ENCODE results near the gene CSTF2T.
"Not testable (repeated sequence)": the region's sequence is repeated elsewhere in the genome, so short reads cannot be mapped to it uniquely, and the experiment has no call there.

The CSTF2T gene

DNA sequence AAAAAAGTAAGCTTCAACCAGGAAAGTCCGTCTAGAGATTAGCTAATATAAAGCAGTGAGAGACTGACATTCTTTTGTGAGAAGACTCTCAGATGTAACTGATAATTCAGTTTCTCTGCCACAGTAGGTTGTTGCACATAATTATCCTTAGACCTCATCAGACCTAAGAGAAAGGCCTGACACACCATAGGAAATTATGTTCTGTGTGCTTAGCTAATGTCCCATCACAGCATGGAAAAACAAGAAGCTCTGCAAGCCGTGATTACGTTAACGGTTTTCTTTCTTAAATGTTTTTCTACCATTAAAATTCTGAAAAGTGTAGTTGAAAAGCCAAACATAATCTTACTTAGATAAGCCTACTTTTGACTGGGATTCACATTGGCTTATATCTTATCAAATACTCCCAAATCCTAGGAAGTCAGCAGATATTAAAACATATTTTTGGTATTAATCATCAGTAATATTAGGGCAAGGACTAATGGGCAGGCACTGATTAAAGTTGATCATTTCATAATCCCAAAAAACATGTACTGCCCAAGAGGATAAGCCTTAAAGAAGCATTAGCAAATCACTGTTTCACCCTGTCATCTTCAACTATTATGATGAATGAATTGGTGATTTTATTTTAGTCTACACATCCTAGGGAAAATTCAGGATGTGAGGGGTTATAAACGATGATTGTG, 5.2 kb downstream of the CSTF2T start:
- no peak for DNase-seq

DNA sequence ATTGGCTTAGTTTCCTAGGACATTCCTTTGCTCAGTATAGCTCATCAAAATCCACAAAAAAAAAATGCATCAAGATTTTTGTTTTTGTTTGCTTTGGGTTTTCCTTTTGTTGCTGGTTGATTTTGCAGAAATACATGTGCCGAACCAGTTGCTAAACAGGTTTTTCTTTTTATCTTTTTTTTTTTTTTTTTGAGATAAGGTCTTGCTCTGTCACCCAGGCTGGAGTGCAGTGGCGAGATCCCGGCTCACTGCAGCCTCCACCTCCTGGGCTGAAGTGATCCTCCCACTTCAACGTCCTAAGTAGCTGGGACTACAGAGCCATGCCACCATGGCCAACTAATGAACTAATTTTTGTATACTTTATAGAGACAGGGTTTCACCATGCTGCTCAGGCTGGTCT, 8.3 kb downstream of the CSTF2T start:
- DNase-seq, result no peak

DNA sequence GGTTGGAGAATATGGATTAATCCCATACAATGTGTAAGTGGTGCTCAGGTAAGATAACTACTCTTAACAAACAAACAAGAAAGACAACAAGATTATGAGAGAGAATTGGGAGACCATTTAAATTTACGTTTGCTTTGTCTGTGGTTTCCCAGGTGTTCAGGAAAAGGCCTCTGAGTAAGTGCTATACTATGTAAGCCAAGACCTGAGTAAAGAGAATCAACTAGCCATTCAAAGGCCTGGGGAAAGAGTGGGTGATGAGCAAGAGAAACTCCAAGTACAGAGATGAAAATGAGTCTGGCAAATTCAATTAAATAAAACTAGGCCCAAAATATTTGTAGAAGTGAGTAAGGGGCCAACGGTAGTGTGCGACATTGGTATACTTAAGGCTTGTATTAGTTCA, 9.9 kb downstream of the CSTF2T start:
- DNase-seq, result no peak

DNA sequence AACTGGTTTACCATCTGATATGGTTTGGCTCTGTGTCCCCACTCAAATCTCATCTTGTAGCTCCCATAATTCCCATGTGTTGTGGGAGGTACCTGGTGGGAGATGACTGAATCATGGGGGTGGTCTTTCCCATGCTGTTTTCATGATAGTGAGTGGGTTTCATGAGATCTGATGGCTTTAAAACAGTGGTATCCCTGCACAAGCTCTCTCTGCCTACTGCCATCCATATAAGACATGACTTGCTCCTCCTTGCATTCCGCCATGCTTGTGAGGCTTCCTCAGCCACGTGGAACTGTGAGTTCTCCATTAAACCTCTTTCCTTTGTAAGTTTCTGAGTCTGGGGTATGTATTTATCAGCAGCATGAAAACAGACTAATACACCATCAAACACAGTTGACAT, 10.6 kb downstream of the CSTF2T start:
- DNase-seq, result not testable (repeated sequence)

- no peak for DNase-seq
Measured at GRCh38 chr10:51687296-51687695, 12.1 kb downstream of the CSTF2T start.

DNA sequence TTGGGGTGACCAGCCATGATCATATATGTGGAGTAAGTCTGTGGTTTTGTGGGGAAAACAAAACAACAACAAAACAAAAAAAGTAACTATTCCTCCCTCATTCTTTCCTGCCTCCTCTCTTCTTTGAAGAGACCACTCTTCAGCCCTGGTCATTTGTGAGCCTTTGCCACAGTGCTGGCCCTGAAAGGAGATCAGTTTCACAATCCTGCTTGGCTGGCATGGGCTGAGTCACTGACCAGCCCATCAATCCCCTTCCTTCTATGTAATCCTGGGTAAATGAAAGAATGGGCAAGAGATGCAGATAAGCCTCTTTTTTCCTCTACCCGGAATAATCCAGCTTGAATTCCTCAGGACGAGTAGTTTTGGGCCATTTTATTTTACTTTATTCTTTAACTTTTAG, 13.6 kb downstream of the CSTF2T start:
- no peak for DNase-seq

DNA sequence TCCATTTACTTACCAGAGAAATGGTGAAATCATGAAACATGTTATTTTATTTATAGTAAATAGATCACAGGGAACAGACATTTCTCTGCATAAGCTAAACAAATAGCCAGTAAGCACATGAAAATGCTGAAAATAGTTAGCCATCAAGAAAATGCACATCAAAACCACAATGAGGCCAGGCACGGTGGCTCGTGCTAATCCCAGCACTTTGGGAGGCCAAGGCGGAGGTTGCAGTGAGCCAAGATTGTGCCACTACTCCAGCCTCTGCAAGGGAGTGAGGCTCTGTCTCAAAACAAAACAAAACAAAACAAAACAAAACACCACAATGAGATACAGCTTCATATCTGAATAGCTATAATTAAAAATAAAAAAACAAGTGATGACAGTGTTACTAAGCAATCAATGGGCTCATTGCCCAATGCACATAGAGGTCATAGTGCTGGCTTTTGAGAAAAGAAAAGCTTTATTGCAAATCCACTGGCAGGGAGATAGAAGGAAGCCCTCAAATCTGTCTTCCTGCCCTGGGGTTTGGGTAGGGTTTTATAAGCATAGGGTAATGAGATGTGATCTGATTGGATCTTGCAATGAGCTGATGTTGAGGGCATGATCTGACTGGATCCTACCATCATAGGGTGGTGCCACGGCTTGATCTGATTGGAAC, 16.2 kb downstream of the CSTF2T start:
- DNase-seq, result no peak

DNA sequence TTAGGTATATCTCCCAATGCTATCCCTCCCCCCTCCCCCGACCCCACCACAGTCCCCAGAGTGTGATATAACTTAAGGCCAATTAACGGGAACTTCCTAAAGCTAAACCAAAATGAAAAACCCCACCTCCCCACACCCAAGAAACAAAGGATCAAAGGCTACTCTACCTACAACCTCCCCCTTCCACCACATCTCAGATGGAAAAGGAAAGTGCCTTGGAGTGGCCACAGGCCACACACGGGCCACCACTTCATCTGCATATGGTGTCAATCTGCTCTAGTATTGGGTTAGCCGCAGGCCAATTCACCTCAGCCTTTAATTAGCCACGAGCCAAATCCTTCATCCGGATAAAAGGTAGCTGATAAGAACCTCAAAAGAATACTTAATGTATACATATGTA, 19.6 kb downstream of the CSTF2T start:
- DNase-seq, result no peak

DNA sequence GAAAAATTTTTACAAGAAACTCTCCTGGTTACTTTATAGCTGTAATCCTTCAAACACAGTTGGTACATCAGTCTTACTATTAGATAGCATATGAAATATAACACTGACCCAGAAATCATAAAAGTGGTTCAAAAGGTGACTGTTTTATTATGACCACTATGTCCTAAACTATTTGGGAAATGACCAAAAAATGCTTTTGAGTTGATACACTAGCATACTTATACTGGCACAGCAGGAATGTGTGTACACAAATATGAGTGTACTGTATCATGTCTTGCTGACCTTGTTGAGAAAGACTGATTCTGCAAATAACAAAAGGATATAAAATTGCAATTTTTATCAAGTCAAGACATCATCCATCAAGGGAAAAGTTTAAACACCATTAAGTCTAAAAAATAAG, 24.3 kb downstream of the CSTF2T start:
- no peak for DNase-seq

DNA sequence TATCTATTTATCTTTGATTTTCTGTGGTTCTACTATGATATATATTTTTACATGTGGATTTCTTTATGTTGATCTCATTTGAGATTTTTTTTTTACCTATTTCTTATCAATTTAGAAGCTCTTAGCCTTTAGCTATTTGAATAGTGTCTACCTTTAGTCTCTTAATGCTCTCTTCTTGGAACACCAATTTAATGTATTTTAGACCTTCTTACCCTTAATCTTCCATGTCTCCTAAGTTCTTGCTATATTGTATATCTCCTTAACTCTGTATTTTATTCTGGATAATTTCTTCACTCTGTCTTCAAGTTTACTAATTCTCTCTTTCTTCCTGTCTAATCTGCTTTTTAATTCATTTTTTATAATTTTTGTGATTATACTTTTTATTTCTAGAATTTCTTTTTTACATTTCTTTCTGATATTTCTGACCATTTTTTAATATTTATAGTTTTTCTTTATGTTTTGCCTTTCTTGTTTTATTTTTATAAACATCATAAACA, 27.3 kb downstream of the CSTF2T start:
- no peak for DNase-seq

- DNase-seq, result no peak
Measured at GRCh38 chr10:51669041-51669440, 30.4 kb downstream of the CSTF2T start.

- no peak for DNase-seq
Measured at GRCh38 chr10:51668336-51668689, 31.1 kb downstream of the CSTF2T start.

- no peak for DNase-seq
Measured at GRCh38 chr10:51667678-51668335, 31.6 kb downstream of the CSTF2T start.

- no peak for DNase-seq
Measured at GRCh38 chr10:51666456-51666855, 32.9 kb downstream of the CSTF2T start.

- no peak for DNase-seq
Measured at GRCh38 chr10:51663086-51663485, 36.3 kb downstream of the CSTF2T start.

- DNase-seq, result no peak
Measured at GRCh38 chr10:51659344-51659743, 40.1 kb downstream of the CSTF2T start.

DNA sequence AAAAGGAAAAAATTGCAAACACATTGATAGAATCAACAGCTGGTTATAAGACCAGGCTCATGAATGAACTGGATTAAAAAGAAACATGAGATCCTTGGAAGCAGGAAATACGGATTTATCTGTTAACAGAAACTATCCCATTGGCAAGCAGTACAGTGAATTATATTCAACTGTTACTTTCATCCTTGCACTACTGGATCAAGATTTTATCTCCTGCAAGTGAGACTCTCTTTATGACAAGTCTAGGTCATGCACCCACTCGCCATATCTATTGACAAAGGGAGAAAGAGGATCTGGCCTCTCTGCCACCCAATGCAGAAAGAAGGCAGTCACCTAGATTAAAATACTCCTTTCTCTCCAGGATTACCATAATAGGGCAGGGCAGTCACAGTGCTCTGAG, 41.4 kb downstream of the CSTF2T start:
- no peak for DNase-seq

DNA sequence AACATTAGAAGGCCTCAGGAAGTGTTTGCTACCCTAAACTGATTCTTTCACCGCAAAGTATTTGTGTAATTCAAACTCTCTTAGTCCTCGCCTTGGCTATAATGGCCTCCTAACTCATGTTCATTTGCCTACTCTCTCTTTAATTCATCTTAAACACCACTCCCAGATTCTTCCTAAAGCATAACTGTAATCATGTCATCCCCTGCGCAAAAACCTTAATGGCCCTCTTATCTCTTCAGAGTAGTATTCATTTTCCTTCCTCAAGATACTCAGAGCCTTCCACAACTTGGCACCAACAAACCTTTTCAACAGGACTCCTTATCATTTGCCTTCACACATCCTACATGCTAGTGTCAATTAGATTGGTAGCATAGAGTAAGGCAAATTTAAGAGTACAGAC, 42.9 kb downstream of the CSTF2T start:
- no peak for DNase-seq

GRCh38 chr10:51654918-51655317, 44.5 kb downstream of the CSTF2T start:
- DNase-seq, result no peak

GRCh38 chr10:51653025-51653424, 46.4 kb downstream of the CSTF2T start:
- DNase-seq, result no peak

GRCh38 chr10:51651063-51651462, 48.3 kb downstream of the CSTF2T start:
- no peak for DNase-seq

DNA sequence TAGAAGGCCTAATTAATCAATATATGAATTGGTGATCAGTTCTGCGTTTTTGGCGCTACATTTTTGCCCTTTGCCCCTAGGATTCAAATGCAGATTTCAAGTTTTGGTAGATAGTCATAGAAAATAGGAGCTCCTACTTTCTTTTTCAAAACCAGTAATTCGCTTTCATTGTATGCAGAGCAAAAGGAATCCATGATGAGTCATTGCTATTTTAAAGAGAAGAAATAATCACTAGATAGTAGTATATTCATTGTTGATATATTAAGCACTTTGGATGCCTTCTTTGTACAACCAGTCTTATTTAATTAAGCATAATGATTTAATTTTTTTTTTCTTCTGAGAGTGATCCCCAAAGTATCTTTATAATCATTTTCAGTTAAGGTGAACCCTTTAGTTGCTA, 50.3 kb downstream of the CSTF2T start:
- no peak for DNase-seq

Data from activated CD4-positive, CD25-positive, alpha-beta regulatory T cell treated with anti-CD3 and anti-CD28 coated beads, Interleukin-2, amount 50 U/mL, for 72 hours (primary cell).